ENCODE measurements around the gene ODAD2.
"Not testable (repeated sequence)": the region's sequence is repeated elsewhere in the genome, so short reads cannot be mapped to it uniquely, and the experiment has no call there.

The ODAD2 gene

DNA sequence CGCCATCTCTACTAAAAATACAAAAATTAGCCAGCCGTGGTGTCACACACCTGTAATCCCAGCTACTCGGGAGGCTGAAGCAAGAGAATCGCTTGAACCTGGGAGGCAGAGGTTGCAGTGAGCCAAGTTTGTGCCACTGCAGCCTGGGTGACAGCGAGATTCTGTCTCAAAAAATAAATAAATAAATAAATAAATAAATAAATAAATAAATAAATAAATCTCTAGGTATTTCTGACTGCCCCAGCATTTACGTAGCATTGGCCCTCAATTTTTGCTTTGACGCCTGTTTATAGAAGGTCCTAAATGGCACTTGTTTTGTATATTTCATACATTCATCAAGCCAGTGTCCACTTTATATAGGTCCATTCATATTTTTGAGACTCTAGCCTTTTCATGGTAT, 28.9 kb downstream of the ODAD2 start:
- FAIRE-seq = not testable (repeated sequence)

DNA sequence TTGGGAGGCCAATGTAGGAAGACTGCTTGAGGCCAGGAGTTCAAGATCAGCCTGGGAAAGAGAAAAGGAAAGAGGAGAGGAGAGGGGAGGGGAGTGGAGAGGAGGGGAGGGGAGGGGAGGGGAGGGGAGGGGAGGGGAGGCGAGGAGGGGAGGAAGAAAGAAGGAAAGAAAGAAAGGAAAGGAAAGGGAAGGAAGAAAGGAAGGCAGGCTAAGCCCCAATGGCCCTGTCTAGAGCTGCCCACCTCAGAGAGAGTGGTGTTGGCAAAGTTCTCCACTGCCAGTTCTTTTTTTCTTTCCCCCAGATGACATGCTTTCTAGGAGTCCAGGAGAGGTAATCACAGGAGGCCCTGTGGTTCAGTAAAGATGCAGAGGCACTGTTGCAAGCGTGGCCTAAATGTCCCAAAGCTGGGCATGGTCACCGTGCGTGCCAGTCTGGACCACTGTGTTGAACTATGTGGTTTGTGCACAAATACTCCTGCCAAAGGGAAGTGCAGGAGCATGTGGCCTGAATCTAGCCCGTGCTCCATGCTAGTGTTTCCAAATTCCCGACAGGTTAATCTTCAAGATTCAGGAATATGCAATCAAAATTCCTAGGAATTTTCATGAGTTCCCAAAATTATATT, 39.7 kb downstream of the ODAD2 start:
- no peak for FAIRE-seq

DNA sequence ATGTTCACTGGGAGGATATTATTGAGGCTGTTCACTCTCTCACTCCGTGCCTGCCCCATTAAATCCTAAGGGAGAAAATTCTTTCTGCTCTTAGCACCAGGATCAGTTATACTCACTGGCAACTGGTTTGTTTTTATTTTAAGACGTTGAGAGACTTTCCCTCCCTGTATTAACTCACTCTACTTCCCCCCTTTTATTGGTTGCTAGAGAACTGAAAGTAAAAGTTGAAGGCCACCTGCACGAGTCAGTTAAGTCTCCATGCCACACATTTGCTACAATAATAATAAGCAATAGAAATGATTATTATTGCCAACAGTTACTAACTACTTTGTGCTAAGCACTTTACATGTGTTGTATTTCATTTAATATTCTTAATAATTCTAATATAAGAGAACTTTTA, 40.5 kb downstream of the ODAD2 start:
- FAIRE-seq = not testable (repeated sequence)

DNA sequence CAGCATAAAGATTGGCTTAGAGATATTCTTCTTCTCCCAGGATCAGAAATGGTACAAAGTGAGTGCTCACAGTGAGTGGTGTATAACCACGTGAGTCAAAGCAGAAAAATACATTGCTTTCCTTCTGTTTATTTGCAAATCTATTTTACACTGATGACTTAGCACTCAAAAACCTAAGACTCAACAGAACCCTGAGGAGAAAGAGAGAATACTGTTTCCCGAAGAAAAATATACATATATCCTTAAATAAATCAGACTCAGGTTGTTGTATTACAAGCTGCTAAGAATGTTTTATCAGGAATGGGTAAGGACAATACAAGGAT, 48.7 kb downstream of the ODAD2 start:
- no peak for FAIRE-seq

GRCh38 chr10:27949528-27950241, 49.2 kb downstream of the ODAD2 start:
- FAIRE-seq = no peak

DNA sequence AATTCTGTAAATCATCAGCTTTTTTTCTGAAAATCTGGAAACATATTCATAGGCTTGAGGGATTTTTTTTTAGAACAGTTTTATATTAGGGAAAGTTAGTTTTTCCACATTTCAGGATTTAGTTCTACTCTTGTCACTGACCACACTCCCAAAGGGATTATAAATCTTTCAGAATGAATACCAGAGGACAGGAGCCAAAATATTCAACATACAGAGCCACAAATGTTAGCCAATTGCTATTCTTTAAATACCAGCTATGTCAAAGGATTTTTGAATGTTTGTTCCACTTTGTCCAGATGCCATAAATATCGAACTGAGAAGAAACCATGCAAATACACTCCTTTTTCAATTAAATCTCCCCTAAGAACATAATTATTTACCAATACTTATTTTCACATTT, 50.7 kb downstream of the ODAD2 start:
- FAIRE-seq = no peak

- FAIRE-seq = no peak
These were observed 51.3 kb downstream of the ODAD2 start for GRCh38 chr10:27947540-27947939.

- no peak for FAIRE-seq
These were observed 54.9 kb downstream of the ODAD2 start for GRCh38 chr10:27944005-27944404.

DNA sequence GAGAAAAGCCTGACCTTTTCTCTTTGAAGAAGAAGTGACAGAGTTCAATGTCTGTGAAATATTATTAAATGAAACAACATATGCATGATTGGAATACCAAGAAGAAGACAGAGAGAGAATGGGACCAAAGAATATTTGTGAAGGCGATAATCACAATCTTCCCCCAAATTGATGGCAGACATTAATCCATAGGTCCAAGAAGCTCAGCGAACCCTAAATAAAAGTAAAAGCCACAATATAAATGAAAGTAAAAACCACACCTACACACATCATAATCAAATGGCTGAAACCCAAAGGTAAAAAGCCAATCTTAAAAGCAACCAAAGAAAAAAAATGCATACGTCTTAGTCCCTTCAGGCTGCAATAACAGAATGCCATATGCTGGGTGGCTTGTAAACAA, 84.0 kb downstream of the ODAD2 start:
- no peak for FAIRE-seq

GRCh38 chr10:27912231-27912630, 86.6 kb downstream of the ODAD2 start:
- no peak for FAIRE-seq

- no peak for FAIRE-seq
These were observed 87.3 kb downstream of the ODAD2 start for GRCh38 chr10:27911539-27911938.

DNA sequence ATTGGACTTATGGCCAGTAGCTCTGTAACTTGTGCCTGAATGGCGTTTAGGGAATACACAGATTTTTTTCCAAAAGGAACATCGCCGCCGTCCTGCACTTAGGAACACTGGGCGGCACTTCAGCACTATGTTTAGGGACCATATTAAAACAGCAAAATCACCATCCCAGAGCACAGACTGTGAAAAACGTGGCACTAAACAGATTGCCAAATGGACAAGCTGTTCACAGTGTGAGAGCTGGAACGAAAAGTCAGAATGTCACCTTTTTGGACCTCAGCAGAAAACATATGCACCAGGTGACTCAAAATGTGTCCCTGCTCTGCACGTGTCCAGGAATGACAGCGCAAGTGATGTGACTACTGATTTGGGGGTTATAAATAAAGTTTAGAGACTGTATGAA, 87.9 kb downstream of the ODAD2 start:
- no peak for FAIRE-seq

DNA sequence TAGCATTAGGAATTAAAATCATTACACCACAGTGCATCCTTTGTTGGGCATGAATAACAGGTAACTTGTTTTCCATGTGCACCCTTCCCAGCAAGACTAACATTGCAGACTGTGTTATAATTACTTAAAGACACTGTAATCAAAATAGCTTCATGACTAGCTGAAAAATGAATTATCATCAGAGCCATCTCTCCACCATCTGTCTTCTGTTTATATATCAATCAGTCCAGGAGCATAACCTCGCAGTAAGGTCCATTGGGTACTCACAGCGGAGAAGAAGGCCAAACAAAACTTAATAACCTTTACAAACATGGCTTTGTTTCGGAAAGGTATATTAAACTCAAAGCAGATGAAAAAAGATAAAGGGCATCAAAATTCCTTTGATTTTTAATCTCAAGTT, 90.6 kb downstream of the ODAD2 start:
- FAIRE-seq = no peak

- not testable (repeated sequence) for FAIRE-seq
These were observed 99.4 kb downstream of the ODAD2 start for GRCh38 chr10:27899485-27899884.

- FAIRE-seq = no peak
These were observed 99.8 kb downstream of the ODAD2 start for GRCh38 chr10:27899058-27899457.

GRCh38 chr10:27893358-27893954, 105.4 kb downstream of the ODAD2 start:
- FAIRE-seq = no peak

GRCh38 chr10:27890971-27891370, 107.9 kb downstream of the ODAD2 start:
- FAIRE-seq = no peak

GRCh38 chr10:27889518-27889917, 109.4 kb downstream of the ODAD2 start:
- FAIRE-seq = no peak

GRCh38 chr10:27884185-27884641, 114.7 kb downstream of the ODAD2 start:
- no peak for FAIRE-seq

DNA sequence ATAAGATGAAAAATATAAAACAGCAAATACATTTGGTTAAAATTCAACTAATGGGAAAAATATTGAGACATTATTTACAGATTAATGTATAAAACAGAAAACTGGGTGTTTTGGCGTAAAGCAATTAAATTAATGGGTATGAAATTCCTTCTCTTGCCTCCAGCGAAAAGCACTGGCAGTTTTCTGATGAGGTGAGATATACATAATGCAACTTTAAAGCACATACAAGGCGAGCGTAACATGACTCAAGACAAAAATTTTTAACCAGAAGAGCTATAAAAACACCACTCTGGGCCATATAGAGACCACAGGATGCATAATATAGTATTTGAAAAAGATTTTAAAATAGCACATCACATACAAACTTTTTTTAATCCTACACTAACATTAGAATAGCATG, 120.6 kb downstream of the ODAD2 start:
- FAIRE-seq = no peak

- no peak for FAIRE-seq
These were observed 133.7 kb downstream of the ODAD2 start for GRCh38 chr10:27865221-27865635.

DNA sequence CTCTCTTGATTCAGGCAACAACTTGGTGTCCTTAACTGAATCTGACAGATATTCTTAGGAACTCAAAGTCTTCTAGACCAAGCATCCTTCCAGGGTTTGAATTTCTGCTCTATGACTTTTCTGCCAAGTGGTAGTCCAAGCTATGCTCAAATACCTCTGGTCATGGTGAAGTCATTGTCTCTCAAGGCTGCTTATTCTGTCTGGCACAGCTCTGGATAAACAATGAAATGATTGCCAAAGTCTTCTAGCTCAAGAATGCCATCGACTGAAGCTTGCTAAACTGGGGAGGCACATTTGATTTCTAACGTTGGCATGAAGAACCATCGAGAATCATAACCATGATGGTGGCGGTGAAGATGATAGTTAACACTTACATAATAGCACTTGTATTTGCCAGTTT, 137.1 kb downstream of the ODAD2 start:
- no peak for FAIRE-seq

DNA sequence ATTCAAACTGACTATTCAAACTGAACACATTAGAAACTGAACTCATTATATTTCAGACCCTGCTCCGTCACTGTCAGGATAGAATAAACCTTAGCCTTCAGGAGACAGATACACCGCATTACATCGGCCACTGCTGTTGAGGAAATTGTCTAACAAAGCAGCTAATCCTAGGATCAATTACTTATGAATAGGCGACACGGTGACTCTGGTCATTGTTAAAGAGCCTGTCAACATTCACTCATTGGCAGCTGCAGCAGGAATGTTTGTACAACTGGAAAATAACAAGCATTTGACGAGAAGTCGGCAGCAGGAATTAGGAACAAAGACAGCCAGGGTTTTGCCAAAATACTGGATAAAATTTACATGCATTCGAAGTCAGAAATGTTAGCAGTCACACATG, 141.3 kb downstream of the ODAD2 start:
- no peak for FAIRE-seq

GRCh38 chr10:27844223-27844622, 154.7 kb downstream of the ODAD2 start:
- no peak for FAIRE-seq

- FAIRE-seq = no peak
These were observed 160.0 kb downstream of the ODAD2 start for GRCh38 chr10:27838901-27839300.
